Lung (tissue), 12 donors: ENCODE data around the gene F3. TPM values are rescaled to one million over a fixed set of nuclear protein-coding genes. Genes with fewer than 3 reads are reported as not detected.

ENCODE experiments used
- ATAC-seq: fragments of 200-7000 bp; cut with Tn5 transposase; one replicate; pipeline ENCODE4 v1.9.1; 2020; ENCODE audit warnings: moderate number of reproducible peaks; ENCODE audit not compliant: insufficient read depth, low FRiP score
- DNase-seq, 3 donors: peaks; one replicate each; pipeline ENCODE4 v3.0.0-alpha.2; 2013 to 2017
- H3K27ac ChIP-seq, 2 donors: one replicate each; pipeline ENCODE4 v1.5.1; 2013; ENCODE audit warnings: mild to moderate bottlenecking in 2 of 2, moderate library complexity in 2 of 2, control low read depth in 1 of 2, inconsistent platforms in 1 of 2, low read depth in 1 of 2, low read length in 1 of 2
- H3K27me3 ChIP-seq, 3 donors: one replicate each; pipeline ENCODE4 v1.5.1; 2013; ENCODE audit warnings: low read length in 2 of 3; ENCODE audit not compliant: control insufficient read depth in 3 of 3, insufficient read depth in 3 of 3
- H3K36me3 ChIP-seq, 4 donors: one replicate each; pipeline ENCODE4 v1.5.1; 2013; ENCODE audit warnings: low read length in 4 of 4, mild to moderate bottlenecking in 1 of 4, moderate library complexity in 1 of 4; ENCODE audit not compliant: control insufficient read depth in 4 of 4, insufficient read depth in 4 of 4
- H3K4me1 ChIP-seq, 5 donors: one replicate each; pipeline ENCODE4 v1.5.1; 2013; ENCODE audit warnings: low read length in 5 of 5, mild to moderate bottlenecking in 2 of 5, moderate library complexity in 1 of 5; ENCODE audit not compliant: control insufficient read depth in 5 of 5, insufficient read depth in 5 of 5
- H3K4me3 ChIP-seq: one replicate; pipeline ENCODE4 v1.5.1; 2013; ENCODE audit warnings: mild to moderate bottlenecking, control low read depth, moderate library complexity
- H3K9ac ChIP-seq, 2 donors: one replicate each; pipeline ENCODE4 v1.5.1; 2013; ENCODE audit warnings: low read length in 2 of 2, control low read depth in 1 of 2; ENCODE audit not compliant: insufficient read depth in 1 of 2
- H3K9me3 ChIP-seq, 4 donors: one replicate each; pipeline ENCODE4 v1.5.1; 2013; ENCODE audit warnings: low read length in 3 of 4, mild to moderate bottlenecking in 1 of 4, moderate library complexity in 1 of 4; ENCODE audit not compliant: control insufficient read depth in 4 of 4, insufficient read depth in 3 of 4
- WGBS, 2 donors: extraction: QIAGEN DNeasy Blood & Tissue Kit; methylation state at CpG; one replicate each; pipeline ENCODE4 v1.1.7; 2013; 5-methylcytosine and 5-hydroxymethylcytosine counted together
- polyA plus RNA-seq, 2 donors: library from polyadenylated mRNA; stranded (reverse); fragments of 200-250 nt; gene quantifications; one replicate each; pipeline ENCODE4 v1.2.1, GENCODE V29; 2013
- total RNA-seq, 2 donors: library from RNA; depleted of rRNA in 1 of 2; stranded (reverse); fragments of >200 nt in 1 of 2; gene quantifications; one replicate each; pipeline ENCODE4 v1.2.1, GENCODE V29; 2014 to 2021
- TF ChIP-seq, protein P1 (sequence below): IDR thresholded peaks from 2 replicates; pipeline ENCODE4 v1.5.1; 2012; ENCODE audit warnings: mild to moderate bottlenecking; ENCODE audit errors: control extremely low read depth, extremely low read depth
- donor health status: control.
- donor health status: control.
- donor health status: Bipolar disorder and iron deficiency.
- donor health status: healthy.
- donor health status: DM: yes; HTN: yes; CAD: no.

Gene F3
- total and polyA plus RNA-seq, 4 donors = 107 to 307 (median 189) TPM

DNA sequence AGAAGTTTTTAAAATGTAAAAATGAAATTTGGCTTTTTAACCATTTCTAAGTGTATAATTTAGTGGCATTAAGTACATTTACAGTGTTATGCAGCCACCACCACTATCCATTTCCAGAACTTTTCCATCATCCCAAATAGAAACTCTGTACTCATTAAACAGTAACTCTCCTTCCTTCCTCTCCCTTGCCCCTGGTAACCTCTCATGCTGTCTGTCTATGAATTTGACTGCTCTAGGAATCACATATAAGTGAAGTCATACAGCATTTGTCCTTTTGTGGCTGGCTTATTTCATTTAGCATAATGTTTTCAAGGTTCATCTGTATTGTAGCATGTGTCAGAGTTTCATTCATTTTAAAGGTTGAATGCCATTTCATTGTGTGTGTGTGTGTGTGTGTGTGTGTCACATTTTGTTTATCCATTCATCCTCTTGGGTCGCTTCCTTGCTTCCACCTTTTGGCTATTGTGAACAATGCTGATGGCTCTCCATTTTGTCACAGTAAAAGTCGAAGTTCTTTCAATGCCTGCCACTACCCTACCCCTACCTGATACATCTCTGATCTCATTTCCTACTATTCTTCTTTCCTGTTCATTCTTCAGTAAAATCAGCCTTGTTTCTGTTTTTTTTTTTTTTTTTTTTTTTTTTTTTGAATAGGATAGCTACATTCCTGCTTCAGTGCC is 45.3 kb downstream of the F3 start:
- H3K9me3 ChIP-seq = no peaks in the 10 kb centered on the region
- WGBS, 2 donors = 81 to 87% methylated on average over 2 of the region's 2 CpGs
- TF ChIP-seq, protein P1, sequence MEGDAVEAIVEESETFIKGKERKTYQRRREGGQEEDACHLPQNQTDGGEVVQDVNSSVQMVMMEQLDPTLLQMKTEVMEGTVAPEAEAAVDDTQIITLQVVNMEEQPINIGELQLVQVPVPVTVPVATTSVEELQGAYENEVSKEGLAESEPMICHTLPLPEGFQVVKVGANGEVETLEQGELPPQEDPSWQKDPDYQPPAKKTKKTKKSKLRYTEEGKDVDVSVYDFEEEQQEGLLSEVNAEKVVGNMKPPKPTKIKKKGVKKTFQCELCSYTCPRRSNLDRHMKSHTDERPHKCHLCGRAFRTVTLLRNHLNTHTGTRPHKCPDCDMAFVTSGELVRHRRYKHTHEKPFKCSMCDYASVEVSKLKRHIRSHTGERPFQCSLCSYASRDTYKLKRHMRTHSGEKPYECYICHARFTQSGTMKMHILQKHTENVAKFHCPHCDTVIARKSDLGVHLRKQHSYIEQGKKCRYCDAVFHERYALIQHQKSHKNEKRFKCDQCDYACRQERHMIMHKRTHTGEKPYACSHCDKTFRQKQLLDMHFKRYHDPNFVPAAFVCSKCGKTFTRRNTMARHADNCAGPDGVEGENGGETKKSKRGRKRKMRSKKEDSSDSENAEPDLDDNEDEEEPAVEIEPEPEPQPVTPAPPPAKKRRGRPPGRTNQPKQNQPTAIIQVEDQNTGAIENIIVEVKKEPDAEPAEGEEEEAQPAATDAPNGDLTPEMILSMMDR = no peak
- peaks cover 4 to 20% (median 8%) of the 10 kb centered on the region in 4 donors for H3K36me3 ChIP-seq
- H3K27ac ChIP-seq = no peak overlapping the region
- no peak overlapping the region for H3K9ac ChIP-seq
- no peaks in the 10 kb centered on the region for H3K4me1 ChIP-seq
- H3K27me3 ChIP-seq = no peaks in the 10 kb centered on the region
- DNase-seq (no peak), ATAC-seq (no peak)
- H3K4me3 ChIP-seq = no peak overlapping the region

DNA sequence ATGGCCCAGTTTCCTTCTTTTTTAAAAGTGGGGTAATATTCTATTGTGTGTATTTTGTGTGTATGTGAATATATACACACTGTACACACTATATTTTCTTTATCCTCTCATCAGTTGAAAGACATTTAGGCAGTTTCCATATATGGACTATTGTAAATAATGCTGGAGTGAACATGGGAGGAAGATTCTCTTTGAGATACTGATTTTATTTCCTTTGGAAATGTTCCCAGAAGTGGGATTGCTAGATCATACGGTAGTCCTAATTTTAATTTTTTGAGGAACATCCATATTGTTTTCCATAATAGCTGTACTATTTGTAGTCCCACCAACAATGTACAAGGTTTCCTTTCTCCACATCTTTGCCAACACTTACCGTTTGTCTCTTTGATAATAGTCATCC is 51.0 kb downstream of the F3 start:
- H3K9ac ChIP-seq = no peak overlapping the region
- no peak overlapping the region for H3K27ac ChIP-seq
- TF ChIP-seq, protein P1 = no peak
- H3K4me1 ChIP-seq = no peaks in the 10 kb centered on the region
- no peaks in the 10 kb centered on the region for H3K27me3 ChIP-seq
- ATAC-seq (no peak), DNase-seq (no peak)
- WGBS, 2 donors = 76 to 90% methylated on average over 2 of the region's 2 CpGs
- no peak overlapping the region for H3K4me3 ChIP-seq
- H3K9me3 ChIP-seq = no peaks in the 10 kb centered on the region
- peaks cover 4 to 14% (median 12%) of the 10 kb centered on the region in 4 donors for H3K36me3 ChIP-seq

DNA sequence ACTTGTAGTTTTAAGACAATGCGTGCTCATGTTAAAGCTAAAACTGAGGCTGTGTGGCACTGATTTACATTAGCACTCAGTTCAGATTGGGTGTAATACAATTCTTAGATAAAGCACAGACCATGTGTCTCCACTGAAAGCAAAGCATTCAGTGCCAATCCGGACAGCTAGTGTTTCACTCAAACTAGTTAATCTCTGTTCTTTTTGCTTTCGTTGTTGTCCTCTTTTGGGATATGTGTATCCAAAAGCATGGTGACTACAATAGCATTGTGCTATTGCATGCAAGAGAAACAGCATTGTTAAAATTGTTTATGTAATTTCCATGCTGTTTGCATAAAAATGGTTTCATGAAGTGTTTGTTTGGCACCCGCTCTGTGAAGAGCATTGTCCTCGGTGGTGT is 54.6 kb downstream of the F3 start:
- no peaks in the 10 kb centered on the region for H3K27me3 ChIP-seq
- H3K9ac ChIP-seq = no peak overlapping the region
- H3K9me3 ChIP-seq = no peaks in the 10 kb centered on the region
- no peaks in the 10 kb centered on the region for H3K4me1 ChIP-seq
- H3K27ac ChIP-seq = no peak overlapping the region
- no peak overlapping the region for H3K4me3 ChIP-seq
- 87 to 91% methylated on average over 5 of the region's 5 CpGs for WGBS, 2 donors
- DNase-seq (peak in 2 of 3 donors; percentile 30 to 31), ATAC-seq (no peak)
- peaks cover 7 to 23% (median 13%) of the 10 kb centered on the region in 4 donors for H3K36me3 ChIP-seq
- TF ChIP-seq, protein P1 = no peak

DNA sequence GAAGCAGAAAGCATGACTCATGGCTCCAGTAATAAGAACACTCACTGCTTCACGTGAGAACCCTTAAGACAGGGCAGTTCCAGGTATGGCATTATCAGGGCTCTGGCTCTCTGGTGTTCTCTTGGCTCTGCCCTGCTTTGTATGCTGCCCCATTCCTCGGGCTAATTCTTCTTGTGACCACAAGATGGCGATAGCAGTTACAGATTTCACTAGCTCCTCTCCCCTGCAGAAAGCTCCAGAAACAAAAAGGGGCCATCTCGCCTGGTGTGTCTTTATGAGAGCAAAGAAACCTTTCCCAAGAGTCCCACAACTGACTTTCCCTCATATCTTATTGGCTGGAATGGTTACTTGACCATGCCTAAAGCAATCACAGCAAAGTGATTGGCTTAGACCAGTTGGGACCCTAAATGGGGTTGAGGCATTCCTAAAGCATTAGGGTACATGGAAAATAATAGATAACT is 60.1 kb downstream of the F3 start:
- DNase-seq = peak; percentile 47 to 80 (median 72)
- Histone ChIP-seq H3K9me3 (no peaks in the 10 kb centered on the region), H3K4me1 (no peaks in the 10 kb centered on the region), H3K4me3 (no peak overlapping the region), H3K27me3 (no peaks in the 10 kb centered on the region), H3K27ac (no peak overlapping the region), H3K36me3 (peaks cover 0 to 12% (median 10%) of the 10 kb centered on the region in 4 donors), H3K9ac (no peak overlapping the region)
- 13 to 18% methylated on average over 4 of the region's 4 CpGs for WGBS, 2 donors
- peak; percentile 95 for ATAC-seq
- TF ChIP-seq, protein P1 = peak; percentile 56
